ENCODE measurements around the gene PRPF40B.

PRPF40B gene

DNA sequence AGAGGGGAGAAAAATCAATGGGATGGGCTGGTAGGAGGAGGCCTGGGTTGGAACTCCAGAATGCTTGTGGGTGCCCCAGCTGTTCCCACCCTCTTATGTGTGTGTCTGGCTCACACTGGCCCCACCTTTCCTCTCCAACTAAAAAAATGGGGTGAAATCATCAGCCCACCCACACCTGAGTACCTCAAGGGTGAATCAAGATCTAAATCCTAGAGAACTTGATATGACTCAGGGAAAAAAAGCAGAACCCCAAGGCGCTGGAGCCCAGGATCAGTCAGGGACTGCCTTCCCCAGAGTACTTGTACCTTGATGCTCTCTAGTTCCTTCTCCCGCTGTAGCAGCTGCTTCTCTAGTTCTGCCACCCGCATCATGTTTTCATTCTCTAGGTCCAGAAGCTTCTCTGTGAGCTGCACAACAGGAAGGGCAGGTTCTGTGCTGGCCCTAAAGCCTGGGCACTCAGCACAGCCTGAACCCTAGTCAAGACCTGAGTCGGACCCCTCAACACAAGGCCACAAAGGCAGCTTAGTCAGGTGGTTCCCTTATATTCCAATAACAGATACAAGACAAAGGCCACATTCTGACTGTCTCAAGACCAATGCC is 29.7 kb downstream of the PRPF40B start:
- Histone ChIP-seq H3K27ac (ENCODE audit: low read length) (no peak overlapping the region), H3K9ac (ENCODE audit: low read length) (no peak overlapping the region), H3K36me3 (ENCODE audit: control insufficient read depth, low read depth, low read length) (peaks cover 55% of the 10 kb centered on the region), H3K4me1 (ENCODE audit: control insufficient read depth, low read depth, low read length) (no peaks in the 10 kb centered on the region), H3K27me3 (ENCODE audit: control insufficient read depth, insufficient read depth, low read length) (no peaks in the 10 kb centered on the region), H3K9me3 (ENCODE audit: control insufficient read depth, low read depth, low read length) (no peaks in the 10 kb centered on the region), H3K4me3 (ENCODE audit: low read length) (no peak overlapping the region)

DNA sequence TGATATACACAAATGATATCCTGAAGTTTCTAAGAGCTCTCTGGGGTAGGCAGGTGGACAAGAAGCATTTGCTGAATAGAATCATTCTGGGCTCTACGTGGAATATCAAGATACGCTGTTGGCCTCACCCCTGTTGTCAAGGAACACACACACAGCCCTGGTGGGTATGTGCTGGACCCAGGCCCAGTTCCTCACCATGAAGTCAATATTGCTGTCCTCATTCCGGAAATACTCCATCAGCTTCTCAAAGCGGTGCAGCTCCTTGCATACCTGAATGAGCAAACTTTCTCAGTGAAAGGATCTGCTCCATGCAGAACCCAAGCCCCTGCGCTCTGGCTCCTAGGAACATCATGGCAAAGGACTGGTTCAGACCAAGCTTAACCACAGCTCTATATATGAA is 31.4 kb downstream of the PRPF40B start:
- Histone ChIP-seq H3K4me3 (ENCODE audit: low read length) (no peak overlapping the region), H3K27ac (ENCODE audit: low read length) (no peak overlapping the region), H3K9me3 (ENCODE audit: control insufficient read depth, low read depth, low read length) (no peaks in the 10 kb centered on the region), H3K27me3 (ENCODE audit: control insufficient read depth, insufficient read depth, low read length) (no peaks in the 10 kb centered on the region), H3K9ac (ENCODE audit: low read length) (no peak overlapping the region), H3K36me3 (ENCODE audit: control insufficient read depth, low read depth, low read length) (peaks cover 43% of the 10 kb centered on the region), H3K4me1 (ENCODE audit: control insufficient read depth, low read depth, low read length) (no peaks in the 10 kb centered on the region)

DNA sequence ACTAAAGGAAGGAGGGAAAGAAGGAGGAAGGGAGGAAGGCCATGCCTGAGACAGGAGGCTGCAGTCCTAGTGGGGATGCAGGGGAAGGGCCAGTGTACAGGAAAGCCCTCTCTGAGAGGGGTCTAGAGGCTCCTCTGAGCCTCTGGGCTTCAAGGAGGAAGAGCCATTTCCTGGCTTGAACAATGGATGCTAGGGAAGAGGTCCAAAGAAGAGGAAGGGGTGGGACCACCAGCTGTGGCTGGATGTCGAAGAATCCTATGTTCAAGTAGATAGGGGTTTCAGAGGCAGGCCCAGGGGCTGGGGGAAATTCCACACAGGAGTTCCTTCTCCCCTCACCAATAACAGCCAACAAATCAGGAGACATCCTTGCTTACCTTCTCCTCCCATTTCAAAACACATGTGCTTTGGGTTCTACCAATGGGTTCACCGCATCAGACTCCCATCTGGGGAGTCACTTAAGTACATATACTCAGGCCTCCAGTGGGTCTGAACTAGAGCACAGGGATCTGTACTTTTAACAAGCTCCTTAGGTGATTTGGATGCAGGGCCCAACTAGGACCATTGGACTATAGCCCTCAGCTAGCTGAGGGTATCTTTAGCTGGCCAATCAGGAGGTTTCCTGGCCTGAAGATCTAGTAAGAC is 32.4 kb downstream of the PRPF40B start:
- H3K9ac ChIP-seq (ENCODE audit: low read length), result no peak overlapping the region
- H3K4me3 ChIP-seq (ENCODE audit: low read length), result no peak overlapping the region
- H3K27ac ChIP-seq (ENCODE audit: low read length), result no peak overlapping the region
- H3K36me3 ChIP-seq (ENCODE audit: control insufficient read depth, low read depth, low read length), result peaks cover 41% of the 10 kb centered on the region
- no peaks in the 10 kb centered on the region for H3K27me3 ChIP-seq (ENCODE audit: control insufficient read depth, insufficient read depth, low read length)
- H3K9me3 ChIP-seq (ENCODE audit: control insufficient read depth, low read depth, low read length), result no peaks in the 10 kb centered on the region
- H3K4me1 ChIP-seq (ENCODE audit: control insufficient read depth, low read depth, low read length), result no peaks in the 10 kb centered on the region

DNA sequence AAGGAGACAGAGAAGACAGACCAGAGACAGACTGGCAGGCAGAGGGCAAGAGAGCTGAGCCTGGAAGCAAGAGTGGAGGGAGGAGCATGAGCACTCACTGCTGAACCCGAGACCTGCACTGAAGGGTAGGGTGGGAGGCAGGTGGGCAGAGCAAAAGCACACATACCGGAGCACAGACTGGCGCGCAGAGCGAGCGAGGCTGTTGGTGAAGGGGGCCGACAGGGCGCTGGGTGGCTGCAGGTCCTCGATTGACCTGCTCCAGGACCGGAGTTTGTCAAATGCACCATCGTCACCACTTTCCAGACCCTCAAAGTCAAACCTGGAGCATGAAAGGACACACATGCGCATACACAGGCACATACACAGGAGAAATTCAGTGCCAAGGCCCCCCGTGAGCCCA is 34.9 kb downstream of the PRPF40B start:
- no peak overlapping the region for H3K27ac ChIP-seq (ENCODE audit: low read length)
- H3K27me3 ChIP-seq (ENCODE audit: control insufficient read depth, insufficient read depth, low read length), result no peaks in the 10 kb centered on the region
- no peaks in the 10 kb centered on the region for H3K9me3 ChIP-seq (ENCODE audit: control insufficient read depth, low read depth, low read length)
- no peak overlapping the region for H3K9ac ChIP-seq (ENCODE audit: low read length)
- no peaks in the 10 kb centered on the region for H3K4me1 ChIP-seq (ENCODE audit: control insufficient read depth, low read depth, low read length)
- H3K4me3 ChIP-seq (ENCODE audit: low read length), result no peak overlapping the region
- H3K36me3 ChIP-seq (ENCODE audit: control insufficient read depth, low read depth, low read length), result peaks cover 31% of the 10 kb centered on the region

DNA sequence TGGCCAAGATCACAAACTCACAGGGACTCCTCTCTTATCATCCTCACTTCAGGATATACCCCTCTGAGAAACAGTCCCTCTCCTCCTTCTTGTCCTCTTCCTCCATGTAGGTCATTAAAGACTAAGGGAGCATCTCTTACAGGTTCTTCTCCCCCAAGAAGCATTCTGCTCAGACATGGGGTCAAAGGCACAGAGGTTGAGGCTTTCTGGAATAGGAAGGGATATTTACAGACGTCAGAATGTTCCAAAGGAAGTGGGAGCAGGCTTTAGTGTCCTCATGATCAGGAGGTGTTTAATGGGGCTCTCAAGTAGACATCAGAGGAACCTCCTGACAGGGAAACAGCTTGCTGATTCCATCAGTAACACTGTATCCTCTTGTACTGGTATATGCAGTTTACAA is 36.4 kb downstream of the PRPF40B start:
- no peaks in the 10 kb centered on the region for H3K9me3 ChIP-seq (ENCODE audit: control insufficient read depth, low read depth, low read length)
- H3K36me3 ChIP-seq (ENCODE audit: control insufficient read depth, low read depth, low read length), result peaks cover 17% of the 10 kb centered on the region
- H3K9ac ChIP-seq (ENCODE audit: low read length), result no peak overlapping the region
- no peaks in the 10 kb centered on the region for H3K27me3 ChIP-seq (ENCODE audit: control insufficient read depth, insufficient read depth, low read length)
- no peak overlapping the region for H3K27ac ChIP-seq (ENCODE audit: low read length)
- no peak overlapping the region for H3K4me3 ChIP-seq (ENCODE audit: low read length)
- H3K4me1 ChIP-seq (ENCODE audit: control insufficient read depth, low read depth, low read length), result no peaks in the 10 kb centered on the region

DNA sequence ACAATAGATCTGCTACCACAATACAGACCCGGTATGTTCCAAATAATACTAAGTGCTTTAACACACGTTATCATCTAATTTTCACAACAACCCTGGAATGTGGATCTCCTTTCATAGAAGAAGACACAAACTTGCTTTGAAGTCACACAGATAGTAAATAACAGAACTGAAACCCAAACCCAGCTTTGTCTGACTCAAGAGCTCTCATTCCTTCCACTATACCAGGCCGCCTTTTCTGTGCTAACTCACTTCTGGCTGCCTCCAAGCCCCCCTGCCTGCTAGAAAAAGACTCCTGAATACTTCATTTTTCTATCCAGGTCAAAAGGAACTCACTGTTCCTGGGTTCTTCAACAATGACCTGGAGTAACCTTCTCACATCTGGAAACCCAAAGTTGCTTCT is 37.8 kb downstream of the PRPF40B start:
- Histone ChIP-seq H3K4me3 (ENCODE audit: low read length) (no peak overlapping the region), H3K27ac (ENCODE audit: low read length) (no peak overlapping the region), H3K4me1 (ENCODE audit: control insufficient read depth, low read depth, low read length) (no peaks in the 10 kb centered on the region), H3K9me3 (ENCODE audit: control insufficient read depth, low read depth, low read length) (no peaks in the 10 kb centered on the region), H3K9ac (ENCODE audit: low read length) (no peak overlapping the region), H3K27me3 (ENCODE audit: control insufficient read depth, insufficient read depth, low read length) (no peaks in the 10 kb centered on the region), H3K36me3 (ENCODE audit: control insufficient read depth, low read depth, low read length) (peaks cover 16% of the 10 kb centered on the region)

DNA sequence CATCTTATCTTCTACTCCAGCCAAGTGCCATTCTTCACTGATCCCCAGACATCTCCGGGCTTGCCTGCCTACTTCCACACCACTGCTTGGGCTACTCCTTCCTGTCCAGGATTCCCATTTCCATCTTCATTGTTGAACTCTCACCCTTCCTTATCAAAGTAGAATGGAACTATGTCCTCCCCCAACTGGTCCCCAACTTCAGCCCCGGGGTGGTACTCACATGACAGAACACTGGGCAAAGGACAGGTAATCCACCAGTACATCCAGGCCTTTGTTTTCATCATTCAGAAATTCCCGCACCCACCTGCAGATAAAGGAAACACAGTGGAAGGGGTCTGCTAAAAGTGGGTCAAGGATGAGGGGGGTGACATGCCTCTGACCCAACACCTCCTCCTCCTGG is 38.4 kb downstream of the PRPF40B start:
- Histone ChIP-seq H3K9ac (ENCODE audit: low read length) (no peak overlapping the region), H3K27me3 (ENCODE audit: control insufficient read depth, insufficient read depth, low read length) (no peaks in the 10 kb centered on the region), H3K9me3 (ENCODE audit: control insufficient read depth, low read depth, low read length) (no peaks in the 10 kb centered on the region), H3K27ac (ENCODE audit: low read length) (no peak overlapping the region), H3K4me1 (ENCODE audit: control insufficient read depth, low read depth, low read length) (no peaks in the 10 kb centered on the region), H3K36me3 (ENCODE audit: control insufficient read depth, low read depth, low read length) (peaks cover 10% of the 10 kb centered on the region), H3K4me3 (ENCODE audit: low read length) (no peak overlapping the region)

DNA sequence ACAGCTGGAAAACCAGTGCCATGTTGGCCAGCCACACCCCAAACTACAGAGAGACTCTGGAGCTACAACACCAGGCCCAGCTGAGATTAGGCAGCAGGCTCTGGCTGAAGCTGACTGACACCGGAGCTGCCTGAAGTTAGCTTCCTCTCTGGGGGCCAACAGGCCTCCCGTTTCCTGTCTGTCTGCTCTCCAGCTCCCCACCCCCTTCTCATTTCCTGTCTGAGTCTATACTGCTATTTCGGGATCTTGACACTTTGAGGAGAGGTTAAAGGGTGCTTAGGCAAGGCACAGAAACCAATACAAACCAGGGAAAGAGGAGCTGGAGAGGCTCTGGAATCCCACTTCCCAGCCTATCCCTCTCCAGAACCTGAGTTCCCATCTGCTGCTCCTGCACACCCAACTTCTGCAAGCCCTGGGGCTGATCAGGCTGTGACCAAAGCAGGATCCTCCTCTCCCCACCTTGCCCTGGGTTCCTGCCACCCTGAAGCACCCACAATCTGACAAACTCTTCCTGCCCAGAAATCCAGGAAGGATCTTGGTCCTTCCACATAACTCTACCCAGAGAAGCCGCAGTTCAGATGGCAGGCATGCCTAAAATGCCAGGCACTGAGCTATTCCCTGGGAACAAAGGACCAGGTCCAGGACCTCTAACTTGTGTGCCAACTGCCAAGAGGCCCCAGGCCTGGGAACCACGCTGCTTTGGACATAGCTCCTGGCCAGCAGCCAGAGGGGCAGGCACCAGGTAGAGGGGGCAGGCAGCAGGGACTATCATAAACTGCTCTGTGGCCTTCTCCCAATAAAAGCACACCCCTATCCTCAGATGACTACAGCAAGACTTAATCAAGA is 39.9 kb downstream of the PRPF40B start:
- no peaks in the 10 kb centered on the region for H3K27me3 ChIP-seq (ENCODE audit: control insufficient read depth, insufficient read depth, low read length)
- no peak overlapping the region for H3K4me3 ChIP-seq (ENCODE audit: low read length)
- no peak overlapping the region for H3K27ac ChIP-seq (ENCODE audit: low read length)
- no peak overlapping the region for H3K9ac ChIP-seq (ENCODE audit: low read length)
- peaks cover 7% of the 10 kb centered on the region for H3K36me3 ChIP-seq (ENCODE audit: control insufficient read depth, low read depth, low read length)
- no peaks in the 10 kb centered on the region for H3K4me1 ChIP-seq (ENCODE audit: control insufficient read depth, low read depth, low read length)
- no peaks in the 10 kb centered on the region for H3K9me3 ChIP-seq (ENCODE audit: control insufficient read depth, low read depth, low read length)

DNA sequence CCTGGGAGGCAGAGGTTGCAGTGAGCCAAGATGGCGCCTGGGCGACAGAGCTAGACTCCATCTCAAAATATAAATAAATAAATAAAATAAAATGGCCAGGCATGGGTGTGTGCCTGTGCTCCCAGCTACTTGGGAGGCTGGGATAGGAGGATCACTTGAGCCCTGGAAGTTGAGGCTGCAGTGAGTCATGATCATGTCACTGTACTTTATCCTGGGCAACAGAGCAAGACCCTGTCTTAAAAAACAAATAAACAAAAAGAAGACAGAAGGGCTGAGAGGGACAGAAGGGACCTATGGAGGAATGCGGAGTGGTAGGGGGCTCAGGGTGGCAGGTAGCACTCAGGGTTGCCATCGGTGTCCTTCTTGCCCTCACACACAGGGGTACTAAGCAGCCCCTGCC is 40.8 kb downstream of the PRPF40B start:
- no peaks in the 10 kb centered on the region for H3K4me1 ChIP-seq (ENCODE audit: control insufficient read depth, low read depth, low read length)
- no peaks in the 10 kb centered on the region for H3K27me3 ChIP-seq (ENCODE audit: control insufficient read depth, insufficient read depth, low read length)
- H3K27ac ChIP-seq (ENCODE audit: low read length), result no peak overlapping the region
- H3K9me3 ChIP-seq (ENCODE audit: control insufficient read depth, low read depth, low read length), result no peaks in the 10 kb centered on the region
- no peak overlapping the region for H3K9ac ChIP-seq (ENCODE audit: low read length)
- H3K4me3 ChIP-seq (ENCODE audit: low read length), result no peak overlapping the region
- H3K36me3 ChIP-seq (ENCODE audit: control insufficient read depth, low read depth, low read length), result peaks cover 7% of the 10 kb centered on the region

DNA sequence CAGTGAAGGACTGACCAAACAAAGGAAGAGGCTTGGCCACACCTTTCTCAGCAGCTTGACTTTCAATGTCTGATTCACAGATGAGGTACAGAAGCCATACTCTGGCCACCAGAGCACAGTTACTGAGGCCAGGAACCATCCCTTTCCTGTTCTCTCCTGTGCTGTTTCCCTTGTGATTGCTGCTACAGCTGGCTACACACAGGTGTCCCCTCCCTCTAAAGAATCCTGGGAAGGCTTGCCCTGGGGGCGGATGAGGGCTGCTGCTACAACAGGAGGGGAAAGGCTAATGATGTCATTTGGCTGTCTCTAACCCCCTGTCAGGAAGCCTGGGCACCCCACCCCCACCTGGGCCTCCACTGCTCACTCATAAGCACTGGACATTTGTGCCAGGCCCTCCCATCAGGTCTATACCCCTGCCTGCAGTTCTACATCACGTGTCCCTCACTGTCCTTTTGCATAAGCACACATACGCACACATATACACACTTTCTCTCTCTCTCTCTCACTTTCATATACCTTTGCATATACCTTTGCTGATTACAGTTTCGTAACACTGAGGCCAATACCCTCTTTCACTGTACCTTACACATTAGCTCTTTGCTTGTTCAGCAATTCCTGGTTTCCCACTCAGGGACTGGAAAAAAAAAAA is 41.4 kb downstream of the PRPF40B start:
- Histone ChIP-seq H3K4me3 (ENCODE audit: low read length) (no peak overlapping the region), H3K36me3 (ENCODE audit: control insufficient read depth, low read depth, low read length) (peaks cover 7% of the 10 kb centered on the region), H3K27me3 (ENCODE audit: control insufficient read depth, insufficient read depth, low read length) (no peaks in the 10 kb centered on the region), H3K27ac (ENCODE audit: low read length) (no peak overlapping the region), H3K9me3 (ENCODE audit: control insufficient read depth, low read depth, low read length) (no peaks in the 10 kb centered on the region), H3K9ac (ENCODE audit: low read length) (no peak overlapping the region), H3K4me1 (ENCODE audit: control insufficient read depth, low read depth, low read length) (no peaks in the 10 kb centered on the region)

DNA sequence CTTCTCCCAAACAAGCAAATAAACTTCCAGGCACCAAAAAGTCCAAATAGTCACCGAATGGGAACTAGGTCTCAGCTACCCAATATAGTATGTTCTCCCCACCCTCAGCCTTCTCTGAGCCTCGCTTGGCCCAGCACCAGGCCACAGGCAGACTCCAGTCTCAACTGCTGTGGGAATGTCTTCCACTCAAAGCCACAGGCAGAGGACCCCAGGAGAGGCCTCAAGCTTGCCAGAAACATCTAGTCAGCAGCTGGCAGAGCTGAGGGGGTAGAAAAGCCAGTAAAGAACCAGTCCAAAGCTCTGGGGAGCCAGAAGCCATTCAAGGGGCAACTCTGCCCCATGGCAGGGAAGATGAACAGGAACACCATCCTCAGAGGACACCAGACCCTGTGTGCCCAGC is 42.0 kb downstream of the PRPF40B start:
- peaks cover 3% of the 10 kb centered on the region for H3K36me3 ChIP-seq (ENCODE audit: control insufficient read depth, low read depth, low read length)
- H3K4me3 ChIP-seq (ENCODE audit: low read length), result no peak overlapping the region

More for the DNA sequence above, 42.0 kb downstream of the PRPF40B start:
- no peak overlapping the region for H3K9ac ChIP-seq (ENCODE audit: low read length)
- no peaks in the 10 kb centered on the region for H3K9me3 ChIP-seq (ENCODE audit: control insufficient read depth, low read depth, low read length)
- no peaks in the 10 kb centered on the region for H3K4me1 ChIP-seq (ENCODE audit: control insufficient read depth, low read depth, low read length)
- no peak overlapping the region for H3K27ac ChIP-seq (ENCODE audit: low read length)
- no peaks in the 10 kb centered on the region for H3K27me3 ChIP-seq (ENCODE audit: control insufficient read depth, insufficient read depth, low read length)
